EH (cell line): ENCODE results near the gene RNF151.
"Not testable (repeated sequence)": the region's sequence is repeated elsewhere in the genome, so short reads cannot be mapped to it uniquely, and the experiment has no call there.

Experiments used
- DNase-seq: peaks from one replicate; pipeline ENCODE4 v3.0.0-alpha.2; 2015; ENCODE audit warnings: low read depth

Gene RNF151, protein sequence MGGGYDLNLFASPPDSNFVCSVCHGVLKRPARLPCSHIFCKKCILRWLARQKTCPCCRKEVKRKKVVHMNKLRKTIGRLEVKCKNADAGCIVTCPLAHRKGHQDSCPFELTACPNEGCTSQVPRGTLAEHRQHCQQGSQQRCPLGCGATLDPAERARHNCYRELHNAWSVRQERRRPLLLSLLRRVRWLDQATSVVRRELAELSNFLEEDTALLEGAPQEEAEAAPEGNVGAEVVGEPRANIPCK

GRCh38 chr16:1966460-1966859 is at the start of gene RNF151:
Gene RNF151 (plus strand): TSS chr16:1966856. CDS start chr16:1966882, 26 bp downstream.
- no peak for DNase-seq

- no peak for DNase-seq
These were observed 49.5 kb upstream of the RNF151 start for GRCh38 chr16:1917056-1917664.

- DNase-seq = no peak
These were observed 48.8 kb upstream of the RNF151 start for GRCh38 chr16:1917665-1918350.

GRCh38 chr16:1918351-1919326 is 48.0 kb upstream of the RNF151 start, which contains the start of gene HS3ST6:
Gene HS3ST6 (minus strand): TSS chr16:1918415. CDS start chr16:1918323, 92 bp downstream.
- no peak for DNase-seq

DNA sequence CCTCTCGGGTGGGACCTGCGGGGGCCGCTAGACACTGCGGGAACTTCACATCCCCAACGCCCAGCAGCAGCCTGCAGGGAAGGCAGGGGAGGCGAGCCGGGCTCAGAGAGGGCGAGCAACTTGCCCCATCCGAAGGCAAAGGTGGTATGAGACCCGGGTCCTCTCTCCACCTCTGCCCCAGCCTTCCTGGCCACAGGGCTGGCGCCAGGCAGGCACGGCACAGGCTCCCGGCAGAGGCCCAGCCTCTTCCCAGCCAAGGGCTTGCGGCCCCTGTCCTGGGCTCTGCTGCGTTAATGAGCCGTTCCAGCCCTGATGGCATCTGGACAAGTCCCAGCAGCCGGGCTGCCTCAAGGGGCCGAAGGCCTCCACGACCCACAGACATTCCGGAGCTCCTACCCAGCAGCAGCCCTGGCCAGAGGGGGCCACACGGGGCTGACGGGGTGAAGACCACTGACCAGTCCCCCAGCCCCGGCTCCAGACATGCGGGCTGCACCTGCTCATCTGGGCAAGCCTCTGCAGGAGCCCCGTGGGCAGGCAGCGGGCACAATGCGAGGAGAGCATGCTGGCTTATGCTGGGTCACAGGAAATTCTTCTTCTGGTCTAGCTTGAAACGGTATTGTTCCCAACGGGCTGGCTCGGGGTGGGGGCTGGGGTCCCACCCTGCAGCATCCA is 47.2 kb upstream of the RNF151 start:
- no peak for DNase-seq

DNA sequence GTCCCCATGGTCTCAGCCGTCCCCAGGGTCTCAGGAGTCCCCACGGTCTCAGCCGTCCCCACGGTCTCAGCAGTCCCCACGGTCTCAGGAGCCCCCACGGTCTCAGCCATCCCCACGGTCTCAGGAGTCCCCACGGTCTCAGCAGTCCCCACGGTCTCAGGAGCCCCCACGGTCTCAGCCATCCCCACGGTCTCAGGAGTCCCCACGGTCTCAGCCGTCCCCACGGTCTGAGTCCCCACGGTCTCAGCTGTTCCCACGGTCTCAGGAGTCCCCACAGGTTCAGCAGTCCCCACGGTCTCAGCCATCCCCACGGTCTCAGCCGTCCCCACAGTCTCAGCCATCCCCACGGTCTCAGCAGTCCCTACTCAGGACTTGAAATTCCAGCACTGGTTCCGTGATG is 46.5 kb upstream of the RNF151 start:
- DNase-seq = not testable (repeated sequence)

DNA sequence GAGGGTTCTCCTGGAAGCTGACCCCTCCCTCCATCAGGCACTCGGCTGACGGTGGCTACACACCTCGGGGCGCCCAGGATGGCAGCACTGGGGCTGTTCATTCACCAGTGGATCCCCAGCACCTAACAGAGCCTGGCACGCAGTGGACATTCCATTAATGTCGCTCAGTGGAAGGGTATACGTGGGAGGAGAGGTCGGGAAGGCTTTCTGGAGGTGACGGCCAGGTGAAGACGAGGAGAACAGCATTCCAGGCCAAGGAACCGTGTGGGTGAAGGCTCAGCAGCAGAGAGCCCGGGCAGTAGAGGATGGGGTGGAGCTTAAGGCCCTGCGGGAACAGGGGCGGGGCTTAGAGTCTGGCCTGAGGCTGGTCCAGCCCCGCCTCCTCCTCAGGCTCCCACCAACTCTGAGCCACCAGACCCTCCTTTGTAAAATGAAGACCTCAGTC is 45.9 kb upstream of the RNF151 start:
- peak; percentile 22 for DNase-seq

- DNase-seq = no peak
These were observed 44.3 kb upstream of the RNF151 start for GRCh38 chr16:1922357-1922756.

DNA sequence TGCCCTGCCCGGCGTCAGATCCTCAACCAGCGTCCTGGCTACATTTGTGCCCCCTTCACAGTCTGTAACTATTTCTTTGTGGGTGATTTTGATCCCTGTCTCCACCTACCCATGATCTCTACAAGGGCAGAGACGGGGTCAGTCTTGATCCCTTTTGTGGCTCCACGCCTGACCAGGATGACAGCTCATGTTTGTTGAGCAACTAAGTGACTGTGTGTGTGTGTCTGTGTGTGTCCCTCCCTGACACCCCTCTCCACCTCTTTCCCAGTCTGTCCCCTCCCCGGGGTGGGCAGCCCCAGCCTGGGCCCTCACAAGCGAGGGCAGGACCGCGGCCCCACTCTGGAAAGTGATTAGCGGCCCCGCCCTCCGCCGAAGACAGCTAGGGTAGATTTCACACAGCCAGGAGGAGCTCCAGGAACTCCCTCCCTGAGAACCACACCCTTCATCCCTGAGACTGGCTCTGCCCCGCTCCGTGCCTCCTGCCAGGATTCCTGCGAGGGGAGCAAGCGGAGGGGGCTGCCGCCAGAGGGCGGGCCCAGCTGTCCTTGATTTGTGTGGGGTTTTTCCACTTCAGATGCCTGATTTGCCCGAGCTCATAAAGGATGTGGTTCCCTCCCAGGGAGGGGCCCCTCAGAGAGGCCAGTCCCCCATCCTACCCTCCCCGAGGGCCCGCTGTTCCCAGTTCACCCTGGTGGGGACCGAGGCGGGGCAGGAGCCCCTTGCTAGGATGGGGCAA is 43.2 kb upstream of the RNF151 start:
- DNase-seq = peak; percentile 51

- DNase-seq = no peak
These were observed 42.6 kb upstream of the RNF151 start for GRCh38 chr16:1924095-1924494.

GRCh38 chr16:1926271-1926670 is 40.4 kb upstream of the RNF151 start:
- DNase-seq = no peak

DNA sequence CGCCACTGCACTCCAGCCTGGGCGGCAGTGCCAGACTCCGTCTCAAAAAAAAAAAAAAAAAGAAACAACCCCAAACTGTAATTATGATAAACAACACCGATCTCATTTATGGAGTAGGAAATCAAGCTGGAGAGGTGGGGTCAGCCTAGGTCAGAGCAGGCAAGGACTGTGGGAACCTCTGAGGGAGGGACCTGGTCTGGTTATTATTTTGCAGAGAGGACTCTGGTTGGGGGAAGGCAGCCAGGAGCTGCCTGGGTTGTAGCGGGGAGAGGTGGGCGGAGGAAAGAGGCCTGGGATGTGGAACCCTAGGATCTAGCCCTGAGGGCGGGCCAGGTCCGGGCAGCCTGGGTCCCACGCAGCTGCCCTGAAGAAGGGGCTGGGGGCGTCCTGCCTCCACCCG is 37.6 kb upstream of the RNF151 start:
- peak; percentile 46 for DNase-seq

DNA sequence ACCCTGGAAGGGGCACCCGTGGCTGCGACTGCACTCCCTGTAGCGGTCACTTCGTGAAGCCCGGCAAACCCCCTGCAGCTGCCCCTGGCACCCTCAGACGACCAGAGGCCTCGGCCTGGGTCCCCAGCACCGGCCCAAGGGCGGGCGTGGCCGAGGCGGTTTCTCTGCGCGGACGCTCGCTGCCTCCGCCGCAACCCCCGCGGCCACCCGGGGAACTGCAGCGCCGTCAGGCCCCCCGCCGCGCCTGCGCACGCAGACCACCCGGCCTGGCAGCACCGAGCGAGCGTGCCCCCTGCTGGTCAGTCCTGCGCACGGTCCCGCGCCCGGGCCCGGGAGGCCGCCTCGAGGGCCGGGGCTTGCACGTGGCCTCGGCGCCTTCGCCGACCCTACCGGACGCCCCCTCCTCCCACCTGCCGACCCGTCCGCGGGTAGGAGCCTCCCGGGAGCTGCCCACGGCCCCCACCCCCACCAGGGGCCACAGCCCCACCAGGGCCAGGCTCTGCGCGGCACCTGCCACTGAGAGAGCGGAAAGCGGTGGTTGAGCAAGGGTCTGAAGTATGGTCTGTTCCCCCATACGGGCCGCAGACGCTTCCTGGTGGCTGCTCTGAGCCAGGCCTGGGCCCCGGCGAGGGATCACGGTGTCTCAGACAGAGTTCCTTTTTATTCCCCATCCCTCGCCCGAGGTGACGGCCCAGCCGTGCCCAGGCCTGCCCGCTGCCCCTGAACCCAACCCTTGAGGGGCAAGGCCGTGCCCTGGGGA is 36.9 kb upstream of the RNF151 start:
- peak; percentile 80 for DNase-seq

- no peak for DNase-seq
These were observed 36.3 kb upstream of the RNF151 start for GRCh38 chr16:1930338-1930720.

DNA sequence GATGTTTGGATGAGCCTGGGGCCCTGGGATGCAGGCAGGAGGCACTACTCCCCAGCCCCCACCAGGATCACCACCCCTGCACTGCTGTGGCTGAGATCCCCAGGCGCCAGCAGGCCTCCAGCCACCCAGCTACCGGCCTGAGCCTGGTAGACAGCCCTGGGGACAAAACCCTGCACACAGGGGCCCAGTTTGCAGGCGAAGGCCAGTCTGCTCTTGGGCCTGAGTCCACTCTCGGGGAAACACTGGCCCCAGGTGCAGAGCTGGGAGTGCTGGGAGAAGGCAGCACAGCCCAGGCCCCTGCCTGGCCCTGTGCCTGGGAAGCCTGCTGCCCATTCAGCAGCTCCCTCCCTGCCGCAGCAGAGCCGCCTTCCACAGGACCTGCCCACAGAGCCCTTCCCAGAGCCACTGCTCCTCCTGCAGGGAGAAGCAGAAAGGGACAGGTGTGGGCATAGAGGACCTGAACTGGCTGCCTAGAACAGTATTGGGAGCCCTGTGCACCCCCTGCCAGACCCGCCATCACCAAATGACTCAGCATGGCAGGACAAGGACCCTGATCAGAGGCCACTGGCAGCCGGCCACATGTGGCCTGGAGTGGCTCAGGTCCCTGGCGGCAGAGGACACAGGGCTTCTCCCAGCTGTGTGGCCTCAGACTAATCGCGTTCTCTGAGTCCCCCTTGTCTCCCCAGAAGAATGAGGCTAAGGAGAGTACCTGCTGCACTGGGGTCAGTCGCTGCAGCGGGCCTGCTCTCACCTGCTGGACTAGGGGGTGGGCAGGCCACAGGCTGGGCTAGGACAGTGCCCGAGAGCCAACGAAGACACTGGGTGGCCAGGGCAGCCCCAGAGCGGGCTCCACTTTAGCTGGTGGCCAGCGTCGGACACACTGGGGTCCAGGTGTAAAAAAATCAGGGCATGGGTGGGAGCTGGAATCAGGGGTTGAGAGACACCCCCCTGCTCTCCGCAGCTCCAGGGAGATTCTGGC is 34.3 kb upstream of the RNF151 start:
- peak; percentile 24 for DNase-seq

GRCh38 chr16:1933097-1933661 is 33.5 kb upstream of the RNF151 start:
- DNase-seq = no peak

DNA sequence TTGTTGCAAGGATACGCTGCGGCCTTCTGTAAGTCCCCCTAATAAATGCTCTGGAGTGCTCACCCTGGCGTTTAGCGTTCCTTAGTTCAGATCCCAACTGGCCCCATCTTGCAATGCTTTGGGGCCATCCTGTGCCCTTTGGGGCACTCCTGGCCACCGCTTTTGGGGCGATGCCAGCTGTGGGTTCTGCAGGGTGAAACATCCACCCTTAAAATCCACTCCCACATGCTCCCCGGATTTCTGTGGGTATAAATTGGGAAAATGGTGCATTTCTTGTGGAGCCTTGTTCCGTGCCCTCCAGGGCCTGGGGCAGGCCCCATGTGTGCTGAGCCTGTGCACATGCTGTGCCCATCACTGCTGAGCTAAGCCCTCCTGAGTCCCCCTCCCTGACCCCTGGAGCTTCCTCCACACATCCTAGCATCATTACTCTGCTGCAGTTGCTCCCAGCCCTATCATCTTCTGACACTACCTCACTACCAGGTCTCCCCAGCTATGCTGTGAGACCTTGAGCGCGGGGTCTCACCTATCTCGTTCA is 29.6 kb upstream of the RNF151 start:
- DNase-seq = no peak

DNA sequence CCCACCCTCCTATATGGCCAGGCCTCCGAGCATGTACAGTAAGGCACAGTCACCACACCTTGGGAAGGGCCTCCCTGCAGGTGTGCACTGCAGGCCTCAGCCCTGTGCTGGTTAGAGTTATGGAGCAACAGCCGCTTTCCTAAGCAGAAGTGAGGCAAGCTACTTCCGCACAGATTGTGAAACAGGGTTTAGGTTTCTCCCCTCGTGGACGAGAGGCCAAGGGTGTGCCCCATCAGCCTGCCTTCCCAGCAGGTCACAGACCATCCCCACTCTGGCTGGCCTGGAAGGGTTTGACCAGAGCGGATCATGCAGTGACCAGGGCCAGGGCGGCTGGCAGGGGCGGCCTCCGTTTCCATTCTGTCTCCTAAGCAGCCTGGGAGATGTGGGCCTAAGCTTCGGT is 28.3 kb upstream of the RNF151 start:
- no peak for DNase-seq
